Daoy (cell line): Measurements from ENCODE around the gene TEK. TPM values are rescaled to one million over a fixed set of nuclear protein-coding genes. Genes with fewer than 3 reads are reported as not detected.

Experiments
- DNase-seq: peaks from one replicate; pipeline ENCODE4 v3.0.0-alpha.2; 2015; ENCODE audit warnings: low read depth
- total RNA-seq: library from RNA; depleted of rRNA; stranded (reverse); fragments of >200 nt; shearing (Covaris generic); gene quantifications from 2 replicates; pipeline ENCODE4 v1.2.3, GENCODE V29; 2014

The TEK gene
- total RNA-seq, 1 experiment from 2014 or later, result 9.3 TPM

DNA sequence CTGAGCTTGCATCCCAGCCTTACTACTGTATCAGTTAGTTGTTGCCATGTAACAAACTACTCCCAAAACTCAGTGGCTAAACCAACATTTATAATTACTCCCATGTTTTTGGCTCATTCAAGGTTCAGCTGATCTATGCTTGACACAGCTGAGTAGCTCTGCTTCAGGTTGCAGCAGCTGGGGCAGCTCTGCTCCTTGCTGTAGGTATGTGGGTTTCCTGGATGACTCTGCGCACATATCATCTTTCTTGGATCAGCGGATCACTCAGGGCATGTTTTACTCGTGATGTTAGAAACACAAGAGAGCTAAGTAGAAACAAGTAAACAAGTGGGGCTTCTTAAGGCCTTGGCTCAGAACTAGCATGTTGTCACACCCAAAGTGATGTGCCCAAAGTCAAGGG is 15.1 kb downstream of the TEK start:
- DNase-seq, result peak; percentile 46

DNA sequence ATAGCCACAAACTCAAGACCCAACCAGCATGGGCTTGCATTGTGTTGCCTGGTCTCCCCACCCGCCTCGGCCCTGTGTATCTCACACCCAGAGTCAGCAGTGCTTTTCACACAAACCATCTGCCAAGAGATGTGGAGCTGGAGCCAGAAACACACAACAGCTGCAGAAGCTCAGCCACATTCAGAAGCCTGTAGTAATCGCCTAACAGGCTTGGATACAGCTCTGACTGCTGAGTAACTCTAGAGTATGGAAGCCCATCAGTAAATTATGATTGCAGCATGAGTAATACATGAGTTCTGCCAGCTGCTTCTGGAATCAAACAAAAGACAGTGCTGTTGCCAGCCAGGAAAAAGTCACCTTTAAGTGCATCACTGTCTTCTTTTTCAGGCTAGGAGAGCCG is 16.0 kb downstream of the TEK start:
- DNase-seq, result peak; percentile 90

DNA sequence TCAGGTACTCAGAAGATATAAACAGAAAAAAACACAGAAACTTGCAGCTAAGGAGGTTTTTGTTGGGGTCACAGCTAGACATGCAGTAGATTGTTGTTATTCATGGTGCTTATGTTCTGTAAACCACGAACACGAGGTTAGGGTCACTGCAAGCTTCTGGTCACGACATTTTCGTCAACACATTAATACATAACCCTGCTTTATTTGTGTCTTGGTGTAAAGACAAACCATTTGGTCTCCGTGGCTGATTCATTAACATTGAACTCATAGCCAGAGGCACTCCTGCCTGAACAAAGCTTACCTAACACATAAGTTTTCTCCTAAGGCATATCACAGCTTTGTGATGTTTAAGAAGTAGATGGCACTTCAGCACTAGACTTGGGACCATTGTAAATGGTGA is 16.9 kb downstream of the TEK start:
- peak; percentile 22 for DNase-seq

DNA sequence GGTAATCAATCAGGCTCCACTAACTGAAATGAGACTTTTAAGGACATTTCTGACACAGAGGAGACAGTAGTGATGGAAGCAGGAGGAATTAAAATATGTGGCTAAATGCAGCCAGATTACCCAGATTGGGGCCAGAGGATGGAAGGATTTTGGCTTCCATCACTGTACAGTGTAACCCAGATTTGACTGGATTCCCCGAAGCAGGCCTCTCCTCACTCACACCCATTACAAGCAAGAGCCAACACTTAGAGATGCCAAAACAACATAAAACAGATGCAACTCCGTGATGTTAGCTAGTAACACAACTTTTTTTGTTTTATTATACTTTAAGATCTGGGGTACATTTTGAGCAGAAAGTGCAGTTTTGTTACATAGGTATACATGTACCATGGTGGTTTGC is 17.6 kb downstream of the TEK start:
- no peak for DNase-seq

DNA sequence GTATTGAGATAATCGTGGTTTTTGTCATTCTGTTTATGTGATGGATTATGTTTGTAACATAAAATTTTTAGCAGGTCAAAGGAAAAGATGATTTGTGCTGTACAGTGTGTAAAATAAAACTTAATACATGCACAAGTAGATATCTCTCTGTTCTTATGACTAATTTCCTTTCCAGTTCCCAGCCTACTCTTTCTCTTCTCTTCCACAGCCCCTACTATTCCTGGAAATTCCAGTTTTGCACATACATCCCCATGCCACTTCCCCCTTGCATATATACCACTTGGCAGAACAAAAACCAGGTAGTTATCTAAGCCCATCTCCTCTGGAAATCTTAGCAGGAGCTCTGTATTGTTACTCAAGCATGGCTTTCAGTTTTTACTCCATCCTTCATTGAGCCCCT is 20.2 kb downstream of the TEK start:
- DNase-seq, result no peak

DNA sequence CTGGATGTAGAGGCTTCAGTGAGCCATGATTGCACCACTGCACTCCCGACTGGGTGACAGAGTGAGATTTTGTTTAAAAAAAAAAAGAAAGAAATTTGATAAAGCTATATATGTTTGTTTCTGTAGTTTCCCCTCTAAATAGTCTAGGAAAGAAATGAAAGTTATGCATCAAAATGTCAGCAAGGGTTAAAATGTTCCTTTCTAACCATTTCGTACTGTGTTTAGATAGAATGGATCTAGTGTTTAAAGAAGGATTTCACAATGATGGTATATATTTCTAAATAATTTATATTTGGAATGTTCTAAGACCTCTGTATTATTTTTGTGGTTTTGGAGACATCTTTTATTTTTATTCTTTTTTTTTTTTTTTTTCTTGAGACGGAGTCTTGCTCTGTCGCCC is 22.7 kb downstream of the TEK start:
- DNase-seq, result no peak

DNA sequence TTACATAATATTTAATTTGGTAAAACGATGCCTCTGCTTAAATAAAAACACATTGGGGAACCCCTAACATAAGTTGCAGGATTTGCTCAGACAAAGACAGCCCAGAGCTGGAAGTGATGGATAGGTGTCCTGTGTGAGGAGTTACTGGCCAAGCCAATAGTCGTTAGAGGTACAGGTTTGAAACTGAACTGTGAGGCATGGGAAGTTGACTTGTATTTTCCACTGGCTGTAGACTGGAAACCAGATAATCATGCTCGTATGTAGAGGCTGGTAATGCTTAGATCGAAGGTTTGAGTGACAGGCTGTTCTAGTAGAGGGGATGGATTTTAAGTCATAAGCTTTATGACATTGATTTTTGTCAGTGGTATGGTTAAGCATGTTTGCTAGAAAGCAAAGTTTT is 24.8 kb downstream of the TEK start:
- no peak for DNase-seq

DNA sequence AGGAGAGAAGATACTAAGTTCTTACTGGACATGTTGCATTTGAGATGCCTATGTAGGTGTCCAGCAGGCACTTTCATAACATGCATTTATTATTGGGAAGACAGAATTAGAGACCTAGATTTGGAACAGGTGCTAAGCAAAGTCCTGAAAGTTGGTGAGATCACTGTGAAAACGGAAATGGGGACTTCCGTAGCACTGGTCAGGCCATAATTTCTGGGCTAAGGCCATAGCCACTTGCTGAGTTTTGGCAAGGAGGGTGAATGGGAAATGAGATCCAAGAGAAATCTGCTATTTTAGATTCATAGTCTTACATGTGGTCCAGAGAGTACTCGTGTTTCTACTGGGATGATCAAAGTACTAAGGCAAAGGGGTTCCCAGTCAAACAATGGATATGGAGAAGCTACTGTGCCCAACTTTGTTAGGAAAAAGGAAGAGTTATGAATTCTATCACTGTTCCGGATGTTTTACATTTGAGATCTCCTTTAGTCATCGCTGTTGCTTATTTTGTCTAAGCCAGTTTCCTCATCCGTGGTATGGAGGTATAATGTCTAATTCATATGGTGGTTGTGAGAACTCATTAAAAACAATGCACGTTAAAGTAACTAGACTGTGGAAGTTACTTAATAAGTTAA is 33.4 kb downstream of the TEK start:
- no peak for DNase-seq

DNA sequence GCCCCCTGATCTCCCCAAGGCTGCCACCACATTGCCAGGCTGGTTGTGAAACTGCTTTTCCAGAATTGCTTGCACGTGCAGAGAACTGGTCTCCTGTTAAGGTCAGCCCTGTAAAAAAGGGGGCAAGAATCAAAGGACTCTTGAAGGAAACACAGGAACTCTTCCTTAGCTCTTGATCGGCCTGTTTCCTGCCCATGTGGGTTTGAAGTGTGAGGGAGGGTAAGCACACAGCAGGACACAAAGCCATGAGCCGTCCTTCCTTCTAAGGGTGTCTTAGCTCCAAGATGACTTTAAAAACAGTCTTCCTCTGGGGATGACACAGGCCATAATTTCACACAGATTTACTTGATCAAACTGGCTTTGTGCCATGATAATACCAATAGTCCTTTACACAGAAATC is 36.1 kb downstream of the TEK start:
- DNase-seq, result no peak

DNA sequence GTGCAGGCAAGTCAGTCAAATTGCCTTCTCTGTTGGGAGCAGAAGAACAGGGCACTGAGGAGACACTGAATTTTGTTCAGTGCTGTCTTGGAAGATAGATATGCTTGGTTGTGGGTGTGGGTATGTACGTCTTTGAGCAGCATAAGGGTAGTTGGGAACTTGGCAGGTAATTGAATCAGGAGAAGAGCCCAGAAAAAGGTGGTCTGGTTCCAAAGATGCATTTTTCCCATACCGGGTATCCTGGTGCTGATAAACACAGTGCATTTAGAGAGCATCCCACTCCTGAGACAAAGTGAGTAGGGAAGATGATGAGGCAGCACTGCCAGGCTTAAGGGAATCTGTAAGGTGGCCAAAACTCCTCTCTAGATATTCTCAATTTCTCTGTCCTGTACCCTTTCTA is 40.6 kb downstream of the TEK start:
- DNase-seq, result no peak

DNA sequence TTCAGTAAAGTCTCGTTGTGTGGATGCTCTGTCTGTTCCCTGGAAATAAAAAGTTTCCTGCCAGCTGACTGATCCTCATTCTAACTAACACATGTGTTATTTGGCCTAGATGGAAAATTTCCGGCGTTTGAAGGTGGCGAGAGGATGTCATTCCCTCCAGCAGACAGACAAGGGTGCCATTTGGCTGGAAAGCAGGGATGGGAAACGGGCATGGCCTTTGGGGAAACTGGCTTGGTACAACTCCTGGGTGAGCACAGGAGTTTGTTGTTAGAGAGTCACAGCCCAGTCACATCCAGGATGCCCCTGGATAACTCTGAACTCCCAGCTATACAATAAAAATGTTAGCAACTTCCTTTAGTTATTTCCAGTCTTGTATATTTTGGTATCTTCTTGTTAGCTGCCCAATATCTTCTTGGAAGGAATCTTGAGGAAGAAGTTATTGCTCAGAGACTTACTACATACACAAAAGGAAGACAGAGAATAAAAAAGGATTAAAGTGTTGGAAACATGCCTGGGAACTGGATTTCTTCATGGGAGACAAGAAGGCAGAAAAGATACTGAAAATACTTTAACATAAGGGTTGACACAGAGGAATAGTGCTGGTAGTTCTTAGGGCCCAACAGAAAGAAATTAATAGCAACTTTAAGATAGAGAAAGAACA is 41.9 kb downstream of the TEK start:
- DNase-seq, result no peak

DNA sequence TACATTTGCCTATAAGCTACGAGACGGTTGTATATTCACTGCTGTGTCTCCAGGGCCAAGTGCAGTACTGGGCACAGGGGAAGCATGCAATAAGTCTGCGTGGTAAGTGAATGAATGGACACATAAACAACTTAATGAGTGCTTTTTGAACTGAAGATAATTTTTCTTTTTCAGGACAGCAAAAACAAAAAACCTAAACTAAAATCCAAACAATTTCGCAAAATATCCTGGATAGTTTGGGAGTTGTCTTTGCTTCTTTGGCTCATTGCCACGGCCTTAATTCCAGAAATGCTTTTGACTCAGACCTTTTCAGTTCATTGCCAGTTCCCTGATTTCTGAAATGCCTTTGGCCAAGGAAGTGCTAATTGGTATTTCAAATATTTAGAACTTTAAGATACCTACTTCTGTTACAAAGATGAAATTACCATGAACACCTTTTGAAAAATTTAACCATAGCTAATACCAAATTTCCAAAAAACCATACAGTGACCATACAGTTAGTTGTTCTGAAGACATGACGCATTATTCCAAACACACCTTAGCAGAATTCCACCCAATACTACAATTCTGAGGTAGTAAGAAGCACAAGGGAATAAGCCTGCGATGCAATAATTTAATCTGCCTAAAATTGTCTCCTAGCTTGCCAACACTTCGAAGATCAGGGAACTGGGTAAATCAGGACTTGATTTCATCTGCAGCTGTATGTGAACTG is 42.8 kb downstream of the TEK start:
- peak; percentile 67 for DNase-seq

DNA sequence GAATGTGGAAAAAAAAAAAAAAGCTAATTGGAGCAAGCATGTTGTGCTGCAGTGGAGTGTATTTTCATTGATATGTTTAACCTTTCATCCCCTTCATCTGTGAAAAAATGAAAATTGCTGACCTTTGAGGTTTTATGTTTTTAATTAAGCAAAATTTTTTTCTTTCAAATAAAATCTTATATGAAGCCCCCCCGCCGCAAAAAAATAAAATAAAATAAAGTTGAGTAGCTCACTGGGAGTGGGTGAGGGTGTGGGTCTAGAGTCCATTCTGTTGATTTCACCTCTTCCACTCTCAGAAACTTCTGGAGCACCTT is 43.3 kb downstream of the TEK start:
- no peak for DNase-seq

DNA sequence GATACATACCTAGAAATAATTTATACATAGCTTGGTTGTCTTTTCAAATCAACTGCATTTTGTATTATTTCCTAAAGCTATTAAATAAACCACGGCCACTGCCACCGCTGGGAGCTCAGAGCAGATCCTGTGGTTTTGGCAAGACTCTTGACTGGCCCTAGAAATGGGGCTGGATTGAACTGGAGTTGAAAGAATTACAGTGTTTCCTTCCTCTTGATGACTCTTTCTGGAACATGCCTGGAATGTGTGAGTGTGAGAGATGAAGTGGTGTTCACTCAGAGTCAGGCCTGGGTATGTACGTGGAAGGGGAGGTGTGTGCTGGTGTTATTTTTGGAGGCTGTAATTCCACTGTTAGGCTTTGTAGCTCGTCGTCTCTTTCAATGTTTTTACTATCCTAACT is 45.9 kb downstream of the TEK start:
- peak; percentile 89 for DNase-seq

DNA sequence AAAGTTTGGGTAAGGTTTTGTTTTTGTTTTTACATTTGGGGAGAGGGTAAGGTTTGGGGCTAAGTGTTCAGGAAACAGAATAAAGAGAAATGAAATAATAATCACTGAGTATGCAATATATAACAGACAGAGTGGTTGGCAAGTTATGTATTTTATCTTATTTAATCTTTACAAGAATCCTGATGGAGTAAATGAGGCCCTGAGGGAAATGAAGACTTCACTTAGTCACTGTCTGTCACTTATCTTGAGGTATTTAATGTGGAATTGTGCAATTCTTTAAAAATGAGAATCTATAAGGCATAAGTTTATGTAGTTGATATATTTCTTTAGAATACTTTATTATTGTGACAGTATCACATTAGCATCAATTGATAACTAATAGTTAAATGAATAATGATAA is 48.1 kb downstream of the TEK start:
- no peak for DNase-seq

DNA sequence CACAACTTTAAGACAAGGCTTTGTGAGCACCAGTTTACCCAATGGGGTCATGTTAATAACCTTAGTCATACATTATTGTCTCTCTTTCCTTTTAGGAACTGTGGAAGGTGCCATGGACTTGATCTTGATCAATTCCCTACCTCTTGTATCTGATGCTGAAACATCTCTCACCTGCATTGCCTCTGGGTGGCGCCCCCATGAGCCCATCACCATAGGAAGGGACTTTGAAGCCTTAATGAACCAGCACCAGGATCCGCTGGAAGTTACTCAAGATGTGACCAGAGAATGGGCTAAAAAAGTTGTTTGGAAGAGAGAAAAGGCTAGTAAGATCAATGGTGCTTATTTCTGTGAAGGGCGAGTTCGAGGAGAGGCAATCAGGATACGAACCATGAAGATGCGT is 48.7 kb downstream of the TEK start:
- DNase-seq, result no peak

DNA sequence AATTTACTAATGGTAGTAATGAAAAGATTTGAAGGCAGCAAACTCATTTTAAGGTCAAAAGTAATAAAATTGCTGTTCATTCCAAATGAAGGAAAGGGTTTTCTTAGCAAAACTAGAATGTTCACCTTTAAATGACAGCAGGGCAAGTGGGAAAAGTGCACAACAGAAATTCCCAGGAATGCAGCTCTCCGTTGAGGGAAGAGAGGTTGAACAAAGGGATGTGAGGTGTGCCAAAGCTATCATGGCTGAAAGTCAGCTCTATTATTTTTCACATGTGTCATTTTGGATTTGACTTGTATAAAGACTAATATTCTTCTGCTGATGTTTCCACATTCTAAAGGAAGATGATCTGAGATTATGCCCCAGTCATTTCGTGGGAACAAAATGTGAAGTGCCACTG is 51.6 kb downstream of the TEK start:
- no peak for DNase-seq

DNA sequence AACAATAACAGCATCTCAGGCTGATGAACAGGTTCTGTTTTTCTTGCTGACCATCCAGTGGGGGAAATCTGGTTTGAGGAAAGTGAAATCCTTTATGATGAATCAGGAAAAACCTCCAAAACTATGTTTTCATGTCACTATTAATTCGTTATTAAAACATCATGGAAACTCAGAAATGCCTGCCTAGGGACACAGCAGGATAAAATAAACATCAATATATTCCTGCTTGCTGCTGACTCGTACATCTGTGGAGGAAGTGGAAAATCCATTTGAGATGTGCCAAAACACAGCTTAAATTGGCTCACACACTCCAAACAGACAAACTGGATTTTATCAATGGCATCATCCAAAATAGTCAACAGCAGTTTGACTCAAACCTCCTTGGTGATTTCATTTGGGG is 53.0 kb downstream of the TEK start:
- no peak for DNase-seq

DNA sequence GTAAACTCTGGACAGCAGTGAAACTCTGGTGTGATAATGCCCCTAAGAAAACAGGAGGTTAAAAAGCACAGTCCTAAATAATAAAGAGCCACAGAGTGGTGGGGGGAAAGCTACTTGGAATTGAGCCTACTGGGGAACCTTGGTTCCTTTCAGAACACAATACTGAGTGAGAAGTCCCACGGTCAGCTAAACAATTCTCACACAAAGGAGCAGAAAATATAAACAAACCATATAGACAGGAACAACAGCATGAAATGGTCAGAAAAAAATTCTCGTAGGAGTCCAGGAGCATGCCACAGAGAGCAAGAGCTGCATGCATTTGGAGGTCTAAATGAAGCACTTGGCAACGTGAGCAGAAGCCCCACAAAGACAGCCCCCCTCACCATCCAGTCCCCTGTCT is 56.0 kb downstream of the TEK start:
- no peak for DNase-seq

DNA sequence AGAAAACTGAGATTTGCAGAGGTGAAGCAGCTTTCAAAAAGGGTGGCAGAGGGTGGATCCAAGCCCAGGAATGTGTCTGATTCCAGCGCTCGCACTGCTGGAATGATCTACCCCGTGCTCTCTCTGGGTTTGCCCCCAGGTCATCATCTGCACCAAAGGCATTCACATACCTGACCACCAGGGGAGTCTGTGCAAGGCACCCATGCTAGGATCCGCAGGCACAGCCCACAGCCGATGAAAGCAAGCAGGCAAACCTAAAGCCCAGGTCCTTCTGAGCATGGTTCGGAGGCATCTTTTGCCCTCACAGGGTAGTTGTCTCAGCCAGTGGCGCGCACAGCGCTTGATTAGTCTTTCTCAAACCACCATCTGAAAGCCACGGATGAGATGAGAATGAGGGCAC is 56.6 kb downstream of the TEK start:
- no peak for DNase-seq

DNA sequence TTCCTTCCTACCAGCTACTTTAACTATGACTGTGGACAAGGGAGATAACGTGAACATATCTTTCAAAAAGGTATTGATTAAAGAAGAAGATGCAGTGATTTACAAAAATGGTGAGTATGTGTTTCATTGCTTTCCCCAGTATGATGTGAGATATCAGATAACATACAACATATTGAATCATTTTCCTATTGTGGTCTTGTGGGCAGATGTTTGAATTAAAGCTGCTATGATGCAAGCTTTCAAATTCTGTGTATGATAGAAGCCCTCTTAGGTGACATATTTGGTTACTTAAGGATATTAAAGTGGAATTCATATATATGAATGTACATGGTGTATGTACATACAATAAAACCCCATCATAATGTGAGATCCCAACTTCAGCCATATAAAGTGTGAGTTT is 59.5 kb downstream of the TEK start:
- no peak for DNase-seq

DNA sequence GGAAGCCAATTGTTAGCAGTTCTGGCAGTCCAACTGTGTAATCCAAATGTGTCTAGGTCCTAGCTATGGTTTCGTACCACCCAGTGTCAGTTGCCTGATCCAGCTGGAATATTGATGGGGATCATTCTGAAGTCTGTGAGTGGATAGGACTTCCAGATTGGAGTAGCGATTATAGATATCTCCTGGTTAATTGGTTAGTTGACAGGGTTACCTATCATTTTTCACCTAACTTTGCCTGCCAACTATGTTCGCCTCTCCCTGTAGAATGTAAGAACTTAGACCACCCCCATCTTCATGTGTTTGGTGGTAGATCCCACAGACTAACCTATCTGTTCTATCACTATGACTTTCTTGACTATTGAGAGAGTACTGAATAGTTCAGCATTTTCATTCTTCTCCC is 59.9 kb downstream of the TEK start:
- no peak for DNase-seq

DNA sequence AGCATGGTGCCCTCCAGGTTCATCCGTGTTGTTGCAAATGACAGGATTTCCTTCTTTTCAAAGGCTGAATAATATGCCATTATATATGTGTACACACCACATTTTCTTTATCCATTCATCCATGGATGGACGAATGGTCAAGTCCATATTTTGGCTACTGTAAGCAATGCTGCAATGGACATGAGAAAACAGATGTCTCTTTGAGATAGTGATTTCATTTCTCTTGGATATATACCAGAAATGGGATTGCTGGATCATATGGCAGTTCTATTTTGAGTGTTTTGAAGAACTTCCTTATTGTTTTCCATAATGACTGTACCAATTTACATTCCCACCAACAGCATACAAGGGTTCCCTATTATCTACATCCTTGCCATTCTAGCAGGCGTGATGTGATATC is 67.9 kb downstream of the TEK start:
- no peak for DNase-seq
